ENCODE results near the gene NANOS3.

Gene NANOS3

GRCh38 chr19:13864667-13865570 is 12.0 kb upstream of the NANOS3 start:
- DNase-seq, result no peak

DNA sequence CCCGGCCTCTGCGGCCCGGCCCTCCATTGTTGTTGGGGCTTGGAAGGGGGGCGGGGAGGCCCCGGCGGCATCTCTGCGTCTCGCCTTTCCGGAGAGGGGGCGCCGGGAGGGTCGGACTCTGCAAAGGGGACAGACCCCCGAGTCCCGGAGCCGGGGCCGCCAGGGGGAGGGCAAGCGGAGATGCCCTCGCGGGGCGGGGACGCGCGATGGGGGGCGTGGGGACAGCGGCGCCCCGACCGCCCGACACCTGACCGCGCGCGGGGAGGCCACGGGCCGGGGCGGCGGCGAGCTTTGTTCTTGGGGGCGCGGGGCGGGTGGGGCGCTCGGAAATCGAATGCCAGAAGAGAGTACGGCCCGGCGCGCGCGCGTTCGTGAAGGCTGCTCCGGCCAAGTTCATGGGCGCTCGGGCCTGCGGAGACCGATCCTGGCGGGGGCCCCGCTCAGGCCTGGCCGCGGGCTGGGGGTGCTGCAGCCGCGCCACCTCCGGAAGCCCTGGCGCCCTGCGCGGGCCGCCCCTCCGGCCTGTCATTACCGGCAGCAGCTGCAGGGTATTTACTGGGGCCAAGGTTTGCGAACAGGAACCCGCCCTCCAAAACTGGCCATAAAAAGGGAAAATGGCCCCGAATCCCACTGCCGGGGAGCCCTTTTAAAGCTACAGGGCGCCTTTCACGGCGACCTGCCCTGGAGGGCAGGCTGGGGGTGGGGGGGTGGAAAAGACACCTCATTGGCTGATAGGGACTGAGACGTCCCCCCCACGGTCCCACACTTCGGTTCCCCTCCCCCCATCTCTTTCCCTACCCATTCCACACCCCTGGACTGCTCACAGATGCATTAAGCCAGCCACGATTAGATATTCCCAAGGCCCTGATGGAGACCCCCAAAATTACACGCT is 11.1 kb upstream of the NANOS3 start:
- DNase-seq, result no peak

DNA sequence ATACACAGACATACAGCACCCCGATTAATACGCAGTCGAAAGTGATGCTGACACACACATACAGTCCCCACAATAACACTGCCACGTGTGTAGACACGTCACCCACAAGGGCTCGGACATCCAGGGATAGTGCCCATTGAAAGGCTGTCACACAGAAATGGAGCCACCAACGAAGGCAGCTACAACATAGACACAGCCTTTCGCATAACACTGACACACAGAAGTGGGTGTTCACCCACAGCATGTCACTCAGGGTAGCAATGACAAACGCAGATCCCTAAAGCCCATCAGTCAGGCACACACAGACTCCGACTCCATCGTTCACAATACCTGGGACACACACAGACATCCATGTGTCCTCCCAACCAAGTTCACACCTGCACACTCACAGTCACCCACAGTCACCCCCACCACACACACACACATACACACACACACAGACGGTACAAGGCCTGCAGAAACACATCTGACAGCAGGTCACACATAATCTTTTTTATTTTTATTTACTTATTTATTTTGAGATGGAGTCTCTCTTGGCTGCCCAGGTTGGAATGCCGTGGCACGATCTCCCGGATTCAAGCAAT is 10.4 kb upstream of the NANOS3 start:
- DNase-seq, result no peak

DNA sequence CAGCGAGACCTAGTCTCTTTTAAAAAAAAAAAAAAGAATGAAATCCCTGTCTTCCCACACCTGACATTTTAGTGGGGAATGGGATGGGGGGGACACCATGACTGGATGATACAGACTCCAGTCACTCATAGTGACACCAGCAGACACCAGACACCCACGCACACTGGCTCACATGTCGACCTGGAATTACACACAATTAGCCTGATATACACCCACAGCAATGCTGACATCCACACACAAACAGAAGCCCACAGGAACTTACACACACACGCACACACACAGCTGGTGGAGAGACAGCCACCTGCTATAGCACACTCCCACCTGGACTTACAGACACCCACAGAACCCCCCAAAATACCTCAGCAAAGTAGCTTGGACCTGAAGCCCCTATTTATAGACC is 8.3 kb upstream of the NANOS3 start:
- no peak for DNase-seq

- no peak for DNase-seq
These were observed 7.7 kb upstream of the NANOS3 start for GRCh38 chr19:13869281-13869680.

GRCh38 chr19:13870873-13871272 is 6.1 kb upstream of the NANOS3 start:
- DNase-seq, result no peak

DNA sequence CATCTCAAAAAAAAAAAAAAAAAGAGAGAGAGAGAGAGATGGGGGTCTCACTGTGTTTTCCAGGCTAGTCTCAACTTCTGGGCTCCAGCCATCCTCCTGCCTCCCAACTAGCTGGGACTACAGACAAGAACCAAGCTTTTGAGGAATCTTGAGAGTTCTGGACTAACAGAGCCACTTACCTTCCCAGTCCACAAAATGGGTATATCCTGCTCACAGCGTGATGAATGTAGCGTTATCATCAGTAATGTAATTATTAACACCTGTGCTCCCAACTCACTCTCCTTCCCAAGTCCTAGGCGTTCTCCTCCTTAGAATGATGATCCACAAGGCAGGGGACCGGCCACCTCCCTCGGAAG is 4.6 kb upstream of the NANOS3 start:
- DNase-seq, result no peak

DNA sequence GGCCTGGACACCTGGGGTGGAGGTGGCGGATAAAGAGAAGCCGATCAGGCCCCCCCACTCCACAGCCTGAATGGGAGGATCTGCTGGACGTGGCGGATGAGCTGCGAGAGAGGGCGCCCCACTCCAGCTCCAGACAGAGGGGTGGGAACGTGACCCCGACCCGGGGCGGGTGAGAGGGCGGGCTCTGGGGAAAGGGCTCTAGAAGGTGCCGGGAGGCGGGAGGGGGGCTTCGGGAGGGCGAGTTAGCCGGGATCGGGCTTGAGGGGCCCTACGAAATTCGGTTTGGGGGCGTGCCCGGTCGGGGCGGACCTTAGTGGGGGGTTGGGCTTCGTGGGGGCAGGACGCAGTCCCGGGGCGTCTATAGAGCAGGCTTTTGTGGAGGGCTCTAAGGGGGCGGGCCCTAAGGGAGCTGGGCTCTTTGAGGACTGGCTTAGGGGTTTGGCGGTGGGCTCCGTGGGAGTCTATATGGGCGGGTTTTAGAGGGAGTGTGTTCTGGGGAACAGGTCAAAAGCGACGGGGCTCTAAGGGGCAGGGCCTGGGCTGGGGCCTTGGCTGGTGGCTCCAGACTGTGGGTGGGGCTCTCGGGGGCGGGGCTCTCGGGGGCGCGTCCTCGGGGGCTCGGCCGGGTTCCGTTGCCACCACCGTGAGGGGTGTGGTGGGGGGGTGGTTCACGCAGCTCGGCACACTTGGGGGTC is 4.1 kb upstream of the NANOS3 start:
- no peak for DNase-seq

GRCh38 chr19:13873834-13874515 is 3.0 kb upstream of the NANOS3 start:
- DNase-seq, result no peak

GRCh38 chr19:13875824-13876223 is 1.1 kb upstream of the NANOS3 start:
- DNase-seq, result no peak

GRCh38 chr19:13877303-13877702 is 369 bp downstream of the NANOS3 start:
- no peak for DNase-seq

DNA sequence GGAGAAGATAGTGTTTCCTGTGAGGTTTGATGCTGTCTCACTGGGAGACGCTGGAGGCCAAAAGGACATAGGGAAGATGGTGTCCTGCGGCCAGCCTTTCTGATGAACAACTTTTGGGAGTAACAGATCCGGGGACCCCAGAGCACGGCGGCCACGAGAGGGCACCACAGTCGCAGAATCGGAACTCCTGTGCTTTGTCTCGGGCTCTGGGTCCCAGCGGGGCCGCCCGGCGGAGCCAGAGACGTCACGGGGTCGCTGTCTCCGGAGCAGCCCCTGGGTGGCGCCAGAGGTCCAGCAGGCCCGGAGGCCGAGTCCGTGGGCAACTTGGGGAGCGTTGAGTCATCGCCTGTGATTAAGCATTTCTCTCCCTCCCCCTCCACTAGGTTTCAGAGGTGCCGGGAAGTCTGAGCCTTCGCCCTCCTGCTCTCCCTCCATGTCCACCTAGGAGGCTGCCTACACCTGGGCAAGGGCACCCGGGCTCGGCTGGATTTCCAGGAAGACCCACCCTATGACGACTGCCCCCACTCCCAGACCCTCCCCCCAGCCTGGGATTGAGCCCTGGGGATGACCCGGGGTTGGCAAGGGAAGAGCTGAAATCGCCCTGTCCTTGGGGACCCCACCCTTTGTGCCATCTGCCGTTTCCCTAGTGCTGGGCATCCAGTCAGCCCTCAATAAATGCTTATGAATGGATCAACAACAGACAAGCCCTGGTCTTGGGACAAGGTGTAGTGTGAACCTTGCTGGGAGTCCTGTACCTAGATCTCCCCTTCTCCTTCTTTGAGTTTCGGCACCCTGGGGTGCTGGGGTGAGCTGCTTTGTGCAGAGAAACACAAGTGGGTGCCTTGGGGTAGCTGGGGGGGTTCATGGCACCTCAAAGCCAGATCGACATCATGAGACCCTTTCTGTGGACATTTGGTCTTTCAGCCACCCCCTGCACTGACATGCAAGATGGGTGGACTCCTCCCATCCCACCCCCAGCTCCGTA is 3.4 kb downstream of the NANOS3 start:
- peak; percentile 78 to 92 for DNase-seq

DNA sequence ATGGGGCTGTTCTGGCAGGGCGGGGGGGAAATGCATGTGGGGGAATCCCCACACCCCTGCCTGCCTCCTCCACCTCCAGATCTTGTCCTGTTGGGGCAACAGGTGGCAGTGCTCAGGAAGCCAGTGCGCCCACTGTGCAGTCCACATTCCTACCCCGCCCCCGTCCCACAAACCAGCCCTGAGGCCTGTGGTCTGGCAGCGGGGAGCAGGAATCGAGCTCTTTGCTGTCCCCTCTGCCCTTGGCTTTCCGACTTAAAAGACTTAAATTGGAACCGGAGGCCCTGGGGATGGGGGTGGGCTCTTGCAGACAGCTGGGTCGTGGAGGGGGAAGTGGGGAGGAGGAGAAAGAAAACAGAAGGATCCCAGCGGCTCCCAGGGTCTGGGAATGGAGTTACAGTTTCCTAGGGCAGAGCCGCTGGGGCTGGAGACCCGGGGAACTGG is 4.3 kb downstream of the NANOS3 start:
- no peak for DNase-seq

GRCh38 chr19:13881692-13882418 is 4.9 kb downstream of the NANOS3 start:
- no peak for DNase-seq

GRCh38 chr19:13882419-13882795 is 5.5 kb downstream of the NANOS3 start:
- no peak for DNase-seq

DNA sequence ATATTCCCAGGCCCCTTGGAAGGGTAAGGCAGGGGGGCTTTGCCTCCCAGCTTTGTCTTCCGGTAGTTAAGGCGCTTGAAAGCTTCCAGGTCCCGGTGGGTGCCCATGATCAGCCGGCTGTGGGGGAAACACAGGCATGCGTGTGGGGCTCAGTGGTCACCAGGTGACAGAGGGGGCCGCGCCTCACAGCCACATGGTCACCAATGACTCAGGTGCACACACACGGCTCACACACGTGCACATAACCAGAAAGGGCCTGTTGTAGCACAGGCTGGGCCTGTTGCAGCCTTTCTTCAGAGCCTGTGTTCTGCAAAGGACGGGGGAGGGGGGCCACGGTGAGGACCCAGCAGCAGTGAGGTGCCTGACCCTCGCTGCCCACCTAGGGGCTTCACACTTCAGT is 5.9 kb downstream of the NANOS3 start:
- no peak for DNase-seq

DNA sequence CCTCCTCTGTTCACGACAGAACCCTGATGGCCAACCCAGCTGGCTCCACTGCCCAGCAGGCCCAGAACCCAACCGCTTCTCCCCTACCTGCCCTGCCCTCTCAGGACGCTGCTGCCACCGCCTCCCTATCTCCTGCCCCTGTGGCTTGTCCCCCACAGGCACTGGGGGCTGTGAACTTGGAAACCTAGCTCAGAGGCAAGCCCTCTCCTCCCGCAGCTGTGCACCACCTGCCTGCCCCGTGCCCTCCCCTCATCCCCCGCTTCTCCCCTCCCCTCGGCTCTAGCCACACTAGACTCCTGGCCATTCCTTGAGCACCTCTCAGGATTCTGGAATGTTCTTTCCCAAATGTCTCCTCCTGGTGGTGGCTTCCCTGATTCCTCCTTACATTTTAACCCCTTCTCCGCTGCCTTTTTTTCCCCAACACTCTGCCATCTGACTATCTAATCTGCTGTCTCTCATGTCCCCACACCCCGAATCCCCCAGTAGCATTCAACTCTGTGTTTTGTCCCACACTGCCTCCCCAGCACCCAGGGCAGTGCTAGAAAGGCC is 6.7 kb downstream of the NANOS3 start:
- DNase-seq, result peak in 1 of 2 experiments; percentile 10

GRCh38 chr19:13884726-13885591 is 8.0 kb downstream of the NANOS3 start:
- no peak for DNase-seq

- no peak for DNase-seq
These were observed 9.0 kb downstream of the NANOS3 start for GRCh38 chr19:13885826-13886365.

Measured in SW 1271 (cell line).